GM12891 (cell line): Measurements from ENCODE around the gene CPOX.

Source experiments
- DNase-seq: peaks from one replicate; pipeline ENCODE4 v3.0.0; 2011; ENCODE audit warnings: low spot score; ENCODE audit not compliant: insufficient read length
- FAIRE-seq: peaks from 2 replicates; lab custom pipeline; 2011; peaks lifted over from hg19 to GRCh38; lab: Jason Lieb, UNC
- PAX5 ChIP-seq: IDR thresholded peaks from 2 replicates; pipeline ENCODE4 v1.6.1; 2011; ENCODE audit warnings: low read length, moderate library complexity, mild to moderate bottlenecking; ENCODE audit not compliant: insufficient read depth, severe bottlenecking
- POLR2A ChIP-seq: IDR thresholded peaks from 2 replicates; pipeline ENCODE4 v1.6.1; 2011; ENCODE audit warnings: low read depth, low read length, control low read depth
- POLR2AphosphoS5 ChIP-seq: IDR thresholded peaks from 2 replicates; pipeline ENCODE4 v1.6.1; 2011; ENCODE audit warnings: low read depth, low read length, control low read depth
- POU2F2 ChIP-seq: IDR thresholded peaks from 2 replicates; pipeline ENCODE4 v1.6.1; 2011; ENCODE audit warnings: low read depth, mild to moderate bottlenecking, control low read depth, low read length, moderate library complexity
- SPI1 ChIP-seq: IDR thresholded peaks from 2 replicates; pipeline ENCODE4 v1.6.1; 2011; ENCODE audit warnings: low read depth, low read length, control low read depth
- TAF1 ChIP-seq: IDR thresholded peaks from 2 replicates; pipeline ENCODE4 v1.6.1; 2011; ENCODE audit warnings: low read depth, low read length, control low read depth

CPOX gene

DNA sequence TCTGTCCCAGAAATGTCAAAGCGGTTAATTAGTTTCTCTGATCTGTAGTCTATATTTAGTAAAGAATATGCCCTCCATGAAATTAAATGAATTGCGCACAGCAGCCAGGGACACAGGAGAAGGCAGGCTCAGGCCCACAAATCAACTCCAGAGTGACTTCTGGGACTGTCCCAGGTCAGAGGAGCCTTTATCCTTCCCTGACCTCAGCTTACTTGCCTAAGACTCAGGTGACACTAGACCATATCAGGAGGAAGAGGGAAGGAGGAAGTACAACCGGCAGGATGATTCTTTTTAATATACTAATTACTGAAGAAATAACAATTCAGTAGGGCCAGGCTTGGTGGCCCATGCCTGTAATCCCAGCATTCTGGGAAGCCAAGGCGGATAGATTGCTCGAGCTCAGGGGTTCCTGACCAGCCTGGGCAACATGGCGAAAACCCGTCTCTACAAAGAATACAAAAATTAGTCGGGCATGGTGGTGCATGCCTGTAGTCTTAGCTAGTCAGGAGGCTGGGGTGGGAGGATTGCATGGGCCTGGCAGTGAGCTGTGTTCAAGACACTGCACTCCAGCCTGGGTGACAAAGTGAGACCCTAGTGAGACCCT is 63.5 kb downstream of the CPOX start:
- TF ChIP-seq PAX5 (no peak), TAF1 (no peak), SPI1 (peak; percentile 6; the same call in 1 of the 2 replicates), POLR2A (peak; percentile 72), POU2F2 (no peak), POLR2AphosphoS5 (peak; percentile 70)
- peak; percentile 57 for FAIRE-seq
- no peak for DNase-seq
